ENCODE measurements around the gene C1QA.
"Not testable (repeated sequence)": the region's sequence is repeated elsewhere in the genome, so short reads cannot be mapped to it uniquely, and the experiment has no call there.

The C1QA gene

GRCh38 chr1:22670352-22670975 is 34.0 kb downstream of the C1QA start:
- Histone ChIP-seq H3K9me3 (ENCODE audit: control insufficient read depth, low read length) (no peaks in the 10 kb centered on the region), H3K4me3 (ENCODE audit: insufficient read depth, low read depth, low read length, poor library complexity, severe bottlenecking) (no peak overlapping the region), H3K27me3 (replicated peaks; ENCODE audit: control insufficient read depth, insufficient read depth, low read length, poor library complexity, severe bottlenecking) (peaks cover 9% of the 10 kb centered on the region), H3K36me3 (ENCODE audit: control insufficient read depth, insufficient read depth, low read length) (no peaks in the 10 kb centered on the region), H3K4me1 (ENCODE audit: control insufficient read depth, insufficient read depth, low read length, poor library complexity, severe bottlenecking) (no peaks in the 10 kb centered on the region), H3K27ac (ENCODE audit: insufficient read depth, low read length, poor library complexity, severe bottlenecking) (no peak overlapping the region)
- no peak for DNase-seq

- no peaks in the 10 kb centered on the region for H3K4me1 ChIP-seq (ENCODE audit: control insufficient read depth, insufficient read depth, low read length, poor library complexity, severe bottlenecking)
- H3K9me3 ChIP-seq (ENCODE audit: control insufficient read depth, low read length), result no peaks in the 10 kb centered on the region
- DNase-seq, result no peak
- no peak overlapping the region for H3K4me3 ChIP-seq (ENCODE audit: insufficient read depth, low read depth, low read length, poor library complexity, severe bottlenecking)
- peaks cover 9% of the 10 kb centered on the region for H3K27me3 ChIP-seq (replicated peaks; ENCODE audit: control insufficient read depth, insufficient read depth, low read length, poor library complexity, severe bottlenecking)
- H3K27ac ChIP-seq (ENCODE audit: insufficient read depth, low read length, poor library complexity, severe bottlenecking), result no peak overlapping the region
- H3K36me3 ChIP-seq (ENCODE audit: control insufficient read depth, insufficient read depth, low read length), result no peaks in the 10 kb centered on the region
Observed at GRCh38 chr1:22671999-22672398, 35.6 kb downstream of the C1QA start.

- DNase-seq, result no peak
- H3K27me3 ChIP-seq (replicated peaks; ENCODE audit: control insufficient read depth, insufficient read depth, low read length, poor library complexity, severe bottlenecking), result peaks cover 9% of the 10 kb centered on the region
Observed at GRCh38 chr1:22673486-22674409, 37.3 kb downstream of the C1QA start.

GRCh38 chr1:22674410-22674749 is 38.0 kb downstream of the C1QA start:
- no peaks in the 10 kb centered on the region for H3K9me3 ChIP-seq (ENCODE audit: control insufficient read depth, low read length)
- H3K4me3 ChIP-seq (ENCODE audit: insufficient read depth, low read depth, low read length, poor library complexity, severe bottlenecking), result no peak overlapping the region
- no peaks in the 10 kb centered on the region for H3K36me3 ChIP-seq (ENCODE audit: control insufficient read depth, insufficient read depth, low read length)
- H3K4me1 ChIP-seq (ENCODE audit: control insufficient read depth, insufficient read depth, low read length, poor library complexity, severe bottlenecking), result no peaks in the 10 kb centered on the region
- H3K27ac ChIP-seq (ENCODE audit: insufficient read depth, low read length, poor library complexity, severe bottlenecking), result no peak overlapping the region
- peaks cover 9% of the 10 kb centered on the region for H3K27me3 ChIP-seq (replicated peaks; ENCODE audit: control insufficient read depth, insufficient read depth, low read length, poor library complexity, severe bottlenecking)
- DNase-seq, result no peak

More at GRCh38 chr1:22673486-22674409, 37.3 kb downstream of the C1QA start:
- H3K9me3 ChIP-seq (ENCODE audit: control insufficient read depth, low read length), result no peaks in the 10 kb centered on the region
- H3K36me3 ChIP-seq (ENCODE audit: control insufficient read depth, insufficient read depth, low read length), result no peaks in the 10 kb centered on the region
- no peak overlapping the region for H3K27ac ChIP-seq (ENCODE audit: insufficient read depth, low read length, poor library complexity, severe bottlenecking)
- no peaks in the 10 kb centered on the region for H3K4me1 ChIP-seq (ENCODE audit: control insufficient read depth, insufficient read depth, low read length, poor library complexity, severe bottlenecking)
- H3K4me3 ChIP-seq (ENCODE audit: insufficient read depth, low read depth, low read length, poor library complexity, severe bottlenecking), result no peak overlapping the region

- H3K36me3 ChIP-seq (ENCODE audit: control insufficient read depth, insufficient read depth, low read length); DNase-seq; H3K9me3 ChIP-seq (ENCODE audit: control insufficient read depth, low read length); H3K27ac ChIP-seq (ENCODE audit: insufficient read depth, low read length, poor library complexity, severe bottlenecking); H3K4me3 ChIP-seq (ENCODE audit: insufficient read depth, low read depth, low read length, poor library complexity, severe bottlenecking); H3K27me3 ChIP-seq (replicated peaks; ENCODE audit: control insufficient read depth, insufficient read depth, low read length, poor library complexity, severe bottlenecking); H3K4me1 ChIP-seq (ENCODE audit: control insufficient read depth, insufficient read depth, low read length, poor library complexity, severe bottlenecking): not testable (repeated sequence)
Observed at GRCh38 chr1:22676151-22676550, 39.7 kb downstream of the C1QA start.

- no peak for DNase-seq
- Histone ChIP-seq H3K27ac (ENCODE audit: insufficient read depth, low read length, poor library complexity, severe bottlenecking) (no peak overlapping the region), H3K27me3 (replicated peaks; ENCODE audit: control insufficient read depth, insufficient read depth, low read length, poor library complexity, severe bottlenecking) (peaks cover 9% of the 10 kb centered on the region), H3K4me3 (ENCODE audit: insufficient read depth, low read depth, low read length, poor library complexity, severe bottlenecking) (no peak overlapping the region), H3K4me1 (ENCODE audit: control insufficient read depth, insufficient read depth, low read length, poor library complexity, severe bottlenecking) (no peaks in the 10 kb centered on the region), H3K9me3 (ENCODE audit: control insufficient read depth, low read length) (no peaks in the 10 kb centered on the region), H3K36me3 (ENCODE audit: control insufficient read depth, insufficient read depth, low read length) (no peaks in the 10 kb centered on the region)
Observed at GRCh38 chr1:22676916-22677583, 40.6 kb downstream of the C1QA start.

GRCh38 chr1:22677931-22678896 is 41.8 kb downstream of the C1QA start:
- Histone ChIP-seq H3K27me3 (replicated peaks; ENCODE audit: control insufficient read depth, insufficient read depth, low read length, poor library complexity, severe bottlenecking) (peaks cover 8% of the 10 kb centered on the region), H3K27ac (ENCODE audit: insufficient read depth, low read length, poor library complexity, severe bottlenecking) (no peak overlapping the region), H3K4me1 (ENCODE audit: control insufficient read depth, insufficient read depth, low read length, poor library complexity, severe bottlenecking) (no peaks in the 10 kb centered on the region), H3K9me3 (ENCODE audit: control insufficient read depth, low read length) (no peaks in the 10 kb centered on the region), H3K36me3 (ENCODE audit: control insufficient read depth, insufficient read depth, low read length) (no peaks in the 10 kb centered on the region), H3K4me3 (ENCODE audit: insufficient read depth, low read depth, low read length, poor library complexity, severe bottlenecking) (no peak overlapping the region)
- DNase-seq, result no peak

- Histone ChIP-seq H3K4me1 (ENCODE audit: control insufficient read depth, insufficient read depth, low read length, poor library complexity, severe bottlenecking) (no peaks in the 10 kb centered on the region), H3K27me3 (replicated peaks; ENCODE audit: control insufficient read depth, insufficient read depth, low read length, poor library complexity, severe bottlenecking) (no peaks in the 10 kb centered on the region), H3K27ac (ENCODE audit: insufficient read depth, low read length, poor library complexity, severe bottlenecking) (no peak overlapping the region), H3K9me3 (ENCODE audit: control insufficient read depth, low read length) (no peaks in the 10 kb centered on the region), H3K36me3 (ENCODE audit: control insufficient read depth, insufficient read depth, low read length) (no peaks in the 10 kb centered on the region), H3K4me3 (ENCODE audit: insufficient read depth, low read depth, low read length, poor library complexity, severe bottlenecking) (no peak overlapping the region)
- no peak for DNase-seq
Observed at GRCh38 chr1:22680726-22681125, 44.3 kb downstream of the C1QA start.

- H3K4me1 ChIP-seq (ENCODE audit: control insufficient read depth, insufficient read depth, low read length, poor library complexity, severe bottlenecking), result no peaks in the 10 kb centered on the region
Observed at GRCh38 chr1:22681556-22682276, 45.3 kb downstream of the C1QA start.

More at GRCh38 chr1:22681556-22682276, 45.3 kb downstream of the C1QA start:
- H3K4me3 ChIP-seq (ENCODE audit: insufficient read depth, low read depth, low read length, poor library complexity, severe bottlenecking), result no peak overlapping the region
- no peak for DNase-seq
- no peak overlapping the region for H3K27ac ChIP-seq (ENCODE audit: insufficient read depth, low read length, poor library complexity, severe bottlenecking)
- no peaks in the 10 kb centered on the region for H3K36me3 ChIP-seq (ENCODE audit: control insufficient read depth, insufficient read depth, low read length)
- no peaks in the 10 kb centered on the region for H3K27me3 ChIP-seq (replicated peaks; ENCODE audit: control insufficient read depth, insufficient read depth, low read length, poor library complexity, severe bottlenecking)
- H3K9me3 ChIP-seq (ENCODE audit: control insufficient read depth, low read length), result no peaks in the 10 kb centered on the region

All from effector memory CD4-positive, alpha-beta T cell (primary cell).